GM12878 (cell line): ENCODE results near the gene TMC6. TPM values are rescaled to one million over a fixed set of nuclear protein-coding genes. Genes with fewer than 3 reads are reported as not detected.

Experiments
- BACH1 ChIP-seq: fragments of 450-650 bp; IDR thresholded peaks from 2 replicates; pipeline ENCODE4 v1.6.1; 2017; ENCODE audit warnings: mild to moderate bottlenecking, borderline replicate concordance
- BMI1 ChIP-seq: fragments of 450-650 bp; IDR thresholded peaks from 2 replicates; pipeline ENCODE4 v1.6.1; 2016; ENCODE audit warnings: mild to moderate bottlenecking, moderate library complexity, borderline replicate concordance
- DPF2 ChIP-seq: fragments of 450-650 bp; IDR thresholded peaks from 2 replicates; pipeline ENCODE4 v1.6.1; 2017; ENCODE audit warnings: mild to moderate bottlenecking
- GABPA ChIP-seq: IDR thresholded peaks from 2 replicates; pipeline ENCODE4 v1.6.1; 2014; ENCODE audit warnings: antibody characterized with exemption, low read depth, mild to moderate bottlenecking, inconsistent platforms
- KDM1A ChIP-seq: fragments of 200-600 bp; sonication (generic); IDR thresholded peaks from 2 replicates; pipeline ENCODE4 v1.6.1; 2016; ENCODE audit warnings: borderline replicate concordance
- KLF5 ChIP-seq: fragments of 450-650 bp; IDR thresholded peaks from 2 replicates; pipeline ENCODE4 v1.6.1; 2014; ENCODE audit warnings: mild to moderate bottlenecking; ENCODE audit not compliant: partially characterized antibody
- NFXL1 ChIP-seq: fragments of 450-650 bp; IDR thresholded peaks from 2 replicates; pipeline ENCODE4 v1.6.1; 2017; ENCODE audit warnings: antibody characterized with exemption, mild to moderate bottlenecking, borderline replicate concordance
- NKRF ChIP-seq: fragments of 450-650 bp; conservative IDR thresholded peaks from 2 replicates; pipeline ENCODE4 v1.6.1; 2017; ENCODE audit warnings: mild to moderate bottlenecking, moderate library complexity
- NR2C2 ChIP-seq: IDR thresholded peaks from 2 replicates; pipeline ENCODE4 v1.6.1; 2011; ENCODE audit warnings: borderline replicate concordance, low read depth; ENCODE audit not compliant: control insufficient read depth, insufficient read length
- PAX5 ChIP-seq: IDR thresholded peaks from 2 replicates; pipeline ENCODE4 v1.6.1; 2011; ENCODE audit warnings: low read depth, low read length, borderline replicate concordance
- POLR2AphosphoS5 ChIP-seq: IDR thresholded peaks from 2 replicates; pipeline ENCODE4 v1.6.1; 2011; ENCODE audit warnings: mild to moderate bottlenecking, low read length, inconsistent platforms
- RAD21 ChIP-seq: IDR thresholded peaks from 2 replicates; pipeline ENCODE4 v1.6.1; 2011; ENCODE audit warnings: mild to moderate bottlenecking, low read depth, low read length, moderate library complexity; ENCODE audit not compliant: insufficient read depth
- ZBED1 ChIP-seq: IDR thresholded peaks from 2 replicates; pipeline ENCODE4 v1.6.1; 2016; ENCODE audit warnings: borderline replicate concordance
- ZNF592 ChIP-seq: fragments of 450-650 bp; IDR thresholded peaks from 2 replicates; pipeline ENCODE4 v1.6.1; 2017; ENCODE audit warnings: mild to moderate bottlenecking, moderate library complexity
- ZNF687 ChIP-seq: fragments of 450-650 bp; IDR thresholded peaks from 2 replicates; pipeline ENCODE4 v1.6.1; 2017; ENCODE audit warnings: mild to moderate bottlenecking, moderate library complexity
- polyA plus RNA-seq, 11 experiments: library from polyadenylated mRNA; depleted of rRNA in 4 of 11; unstranded in 6 of 11; stranded (reverse) in 5 of 11; fragments of >200 nt; fragmentation: Nextera tagmentation in 4 of 11; fragmentation: Illumina TruSeq in 1 of 11; extraction: Ambion mirVana in 4 of 11; extraction: Trizol in 1 of 11; gene quantifications; 1 replicate in 1 of 11; 2 replicates in 10 of 11; pipeline versions ENCODE4 v1.2.1 to v1.2.3, GENCODE V29; 2011 to 2016; ENCODE audit warnings: inconsistent platforms in 2 of 11, missing spikeins in 2 of 11, low read depth in 1 of 11
- total RNA-seq, 4 experiments: library from RNA; depleted of rRNA in 3 of 4; stranded (reverse); fragments of >200 nt in 3 of 4; fragmentation: Illumina TruSeq in 1 of 4; extraction: Trizol in 1 of 4; gene quantifications; 2 replicates each; pipeline versions ENCODE4 v1.2.1 to v1.2.3, GENCODE V29; 2013 to 2021
- TF ChIP-seq, protein P1 (sequence below): fragments of 450-650 bp; IDR thresholded peaks from 2 replicates; pipeline ENCODE4 v1.6.1; 2017; ENCODE audit warnings: mild to moderate bottlenecking, low read depth, inconsistent platforms; ENCODE audit not compliant: poor library complexity, severe bottlenecking

Gene TMC6
- total and polyA plus RNA-seq, 10 of the 15 experiments (the other 5 are each of a cell fraction or from before 2014, with no cell fraction given), result 1.9 to 232 (median 60.6) TPM

DNA sequence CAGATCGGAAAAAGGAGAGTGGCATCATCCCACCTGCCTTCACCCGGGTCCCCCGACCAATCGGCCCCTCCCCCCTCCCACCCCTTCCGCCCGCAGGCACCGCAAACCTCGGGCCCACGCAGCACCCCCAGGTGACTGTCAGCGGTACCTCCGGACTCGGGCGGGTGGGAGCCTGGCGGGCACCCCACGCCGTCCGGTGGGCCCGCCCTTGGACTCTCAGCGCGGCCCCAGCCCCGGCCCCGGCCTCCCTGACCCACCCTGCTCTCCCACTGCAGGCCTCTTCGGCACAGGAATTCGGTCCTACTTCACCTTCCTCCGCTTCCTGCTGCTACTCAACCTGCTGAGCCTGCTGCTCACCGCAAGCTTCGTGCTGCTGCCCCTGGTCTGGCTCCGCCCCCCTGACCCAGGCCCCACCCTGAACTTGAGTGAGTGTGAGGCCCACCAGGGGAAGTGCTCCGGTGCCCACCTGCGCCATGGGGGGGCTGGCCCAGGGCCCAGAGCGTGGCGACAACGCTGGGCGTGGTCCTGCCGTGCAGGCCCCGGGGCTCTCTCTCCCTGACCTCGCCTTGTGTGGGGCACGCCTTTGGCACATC, 3.6 kb upstream of the TMC6 start (continued):
- TF ChIP-seq ZNF592, result no peak; the same call in 1 of the 2 replicates
- TF ChIP-seq RAD21, result no peak
- no peak for TF ChIP-seq NFXL1
- TF ChIP-seq ZNF687, result peak; percentile 83; the same call in 1 of the 2 replicates
- TF ChIP-seq PAX5, result no peak
- TF ChIP-seq BACH1, result no peak; the same call in 1 of the 2 replicates
- TF ChIP-seq POLR2AphosphoS5, result peak; percentile 31; the same call in 1 of the 2 replicates
- TF ChIP-seq KLF5, result no peak
- no peak for TF ChIP-seq GABPA
- TF ChIP-seq ZBED1, result no peak
- no peak for TF ChIP-seq KDM1A
- TF ChIP-seq, protein P1, sequence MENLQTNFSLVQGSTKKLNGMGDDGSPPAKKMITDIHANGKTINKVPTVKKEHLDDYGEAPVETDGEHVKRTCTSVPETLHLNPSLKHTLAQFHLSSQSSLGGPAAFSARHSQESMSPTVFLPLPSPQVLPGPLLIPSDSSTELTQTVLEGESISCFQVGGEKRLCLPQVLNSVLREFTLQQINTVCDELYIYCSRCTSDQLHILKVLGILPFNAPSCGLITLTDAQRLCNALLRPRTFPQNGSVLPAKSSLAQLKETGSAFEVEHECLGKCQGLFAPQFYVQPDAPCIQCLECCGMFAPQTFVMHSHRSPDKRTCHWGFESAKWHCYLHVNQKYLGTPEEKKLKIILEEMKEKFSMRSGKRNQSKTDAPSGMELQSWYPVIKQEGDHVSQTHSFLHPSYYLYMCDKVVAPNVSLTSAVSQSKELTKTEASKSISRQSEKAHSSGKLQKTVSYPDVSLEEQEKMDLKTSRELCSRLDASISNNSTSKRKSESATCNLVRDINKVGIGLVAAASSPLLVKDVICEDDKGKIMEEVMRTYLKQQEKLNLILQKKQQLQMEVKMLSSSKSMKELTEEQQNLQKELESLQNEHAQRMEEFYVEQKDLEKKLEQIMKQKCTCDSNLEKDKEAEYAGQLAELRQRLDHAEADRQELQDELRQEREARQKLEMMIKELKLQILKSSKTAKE, result no peak
- TF ChIP-seq DPF2, result 0 out of 2 replicates have a peak, but pooled peaks have one; percentile 65
- 0 out of 2 replicates have a peak, but pooled peaks have one; percentile 17 for TF ChIP-seq NKRF
- TF ChIP-seq BMI1, result no peak
- TF ChIP-seq NR2C2, result no peak
